SK-N-SH treated with all-trans-retinoic acid at 6 μM for 48 hours (cell line): Measurements from ENCODE around the gene TRIM39.

Source experiments
- ATAC-seq: fragments of 200-7000 bp; cut with Tn5 transposase; 3 replicates; pipeline ENCODE4 v1.9.1; 2020; ENCODE audit warnings: mild to moderate bottlenecking, moderate library complexity
- ARNTL ChIP-seq: fragments of 450-650 bp; formaldehyde crosslinking; IDR thresholded peaks from 2 replicates; pipeline ENCODE4 v1.5.0; 2020; ENCODE audit warnings: low read depth, mild to moderate bottlenecking, moderate library complexity, borderline replicate concordance
- BACH2 ChIP-seq: fragments of 250-450 bp; sonication (Bioruptor Pico); IDR thresholded peaks from 2 replicates; pipeline ENCODE4 v1.9.0; 2021; ENCODE audit warnings: mild to moderate bottlenecking, borderline replicate concordance
- CREB5 ChIP-seq: fragments of 250-450 bp; sonication (Bioruptor Pico); IDR thresholded peaks from 2 replicates; pipeline ENCODE4 v1.5.1; 2020; ENCODE audit warnings: low read depth, mild to moderate bottlenecking, moderate library complexity
- CSDC2 ChIP-seq: fragments of 250-450 bp; sonication (Bioruptor Pico); IDR thresholded peaks from 2 replicates; pipeline ENCODE4 v1.5.0; 2020; ENCODE audit warnings: mild to moderate bottlenecking, moderate library complexity
- ESRRG ChIP-seq: fragments of 250-450 bp; sonication (Bioruptor Pico); IDR thresholded peaks from 2 replicates; pipeline ENCODE4 v1.6.1; 2021; ENCODE audit warnings: mild to moderate bottlenecking
- GLIS3 ChIP-seq: fragments of 250-450 bp; sonication (Bioruptor Pico); IDR thresholded peaks from 2 replicates; pipeline ENCODE4 v1.5.0; 2020; ENCODE audit warnings: mild to moderate bottlenecking, moderate library complexity
- ISL1 ChIP-seq: fragments of 250-450 bp; sonication (Bioruptor Pico); IDR thresholded peaks from 2 replicates; pipeline ENCODE4 v2.1.2; 2022; ENCODE audit warnings: mild to moderate bottlenecking, moderate library complexity
- OSR1 ChIP-seq: fragments of 250-450 bp; sonication (Bioruptor Pico); IDR thresholded peaks from 2 replicates; pipeline ENCODE4 v1.8.0; 2022; ENCODE audit warnings: moderate library complexity, mild to moderate bottlenecking, inconsistent platforms
- PPARA ChIP-seq: fragments of 250-450 bp; sonication (Bioruptor Pico); IDR thresholded peaks from 2 replicates; pipeline ENCODE4 v1.5.0; 2020; ENCODE audit warnings: mild to moderate bottlenecking, borderline replicate concordance
- RARB ChIP-seq: fragments of 250-450 bp; sonication (Bioruptor Pico); IDR thresholded peaks from 2 replicates; pipeline ENCODE4 v1.8.0; 2021; ENCODE audit warnings: mild to moderate bottlenecking, moderate library complexity
- SNAI2 ChIP-seq: fragments of 250-450 bp; sonication (Bioruptor Pico); IDR thresholded peaks from 2 replicates; pipeline ENCODE4 v1.5.0; 2020; ENCODE audit warnings: mild to moderate bottlenecking, moderate library complexity
- TCF4 ChIP-seq: fragments of 250-450 bp; sonication (Bioruptor Pico); IDR thresholded peaks from 2 replicates; pipeline ENCODE4 v1.8.0; 2021; ENCODE audit warnings: mild to moderate bottlenecking, moderate library complexity, borderline replicate concordance
- ZC3H10 ChIP-seq: fragments of 250-450 bp; sonication (Bioruptor Pico); IDR thresholded peaks from 2 replicates; pipeline ENCODE4 v1.5.1; 2021; ENCODE audit warnings: mild to moderate bottlenecking, moderate library complexity
- ZFP3 ChIP-seq: fragments of 250-450 bp; sonication (Bioruptor Pico); IDR thresholded peaks from 2 replicates; pipeline ENCODE4 v1.5.0; 2020; ENCODE audit warnings: mild to moderate bottlenecking, moderate library complexity
- ZFP30 ChIP-seq: fragments of 450-650 bp; formaldehyde crosslinking; IDR thresholded peaks from 2 replicates; pipeline ENCODE4 v1.5.0; 2022; ENCODE audit warnings: mild to moderate bottlenecking, moderate library complexity
- ZNF70 ChIP-seq: fragments of 450-650 bp; formaldehyde crosslinking; IDR thresholded peaks from 2 replicates; pipeline ENCODE4 v1.5.0; 2020; ENCODE audit warnings: mild to moderate bottlenecking, moderate library complexity
- ZNF8 ChIP-seq: fragments of 450-650 bp; formaldehyde crosslinking; IDR thresholded peaks from 2 replicates; pipeline ENCODE4 v1.5.0; 2020; ENCODE audit warnings: mild to moderate bottlenecking, moderate library complexity
- TF ChIP-seq, protein P1 (sequence below): fragments of 250-450 bp; sonication (Bioruptor Pico); IDR thresholded peaks from 2 replicates; pipeline ENCODE4 v1.8.0; 2021; ENCODE audit warnings: low read depth, mild to moderate bottlenecking, moderate library complexity, borderline replicate concordance
- TF ChIP-seq, protein P2 (sequence below): fragments of 250-450 bp; sonication (Bioruptor Pico); IDR thresholded peaks from 2 replicates; pipeline ENCODE4 v1.5.1; 2021; ENCODE audit warnings: mild to moderate bottlenecking, moderate library complexity
- TF ChIP-seq, protein P3 (sequence below): fragments of 250-450 bp; sonication (Bioruptor Pico); IDR thresholded peaks from 2 replicates; pipeline ENCODE4 v1.5.0; 2020; ENCODE audit warnings: mild to moderate bottlenecking, moderate library complexity

Gene TRIM39

DNA sequence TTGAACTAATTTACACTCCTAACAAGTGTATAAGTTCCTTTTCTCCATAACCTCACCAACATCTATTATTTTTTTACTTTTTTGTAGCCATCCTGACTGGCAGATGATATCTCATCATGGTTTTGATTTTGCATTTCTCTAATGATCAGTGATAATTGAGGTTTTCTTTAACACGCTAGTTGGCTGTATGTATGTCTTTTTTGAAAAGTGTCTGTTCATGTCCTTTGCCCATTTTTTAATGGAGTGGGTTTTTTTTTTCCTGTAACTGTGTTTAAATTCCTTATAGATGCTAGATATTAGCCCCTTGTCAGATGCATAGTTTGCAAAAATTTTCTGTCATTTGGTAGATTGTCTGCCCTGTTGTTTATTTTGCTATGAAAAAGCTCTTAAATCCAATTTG, 39.6 kb upstream of the TRIM39 start:
- TF ChIP-seq ZFP30 (CRISPR knock-in tag) (no peak), RARB (CRISPR knock-in tag) (no peak), ESRRG (CRISPR knock-in tag) (no peak), ZNF8 (CRISPR knock-in tag) (no peak), TCF4 (CRISPR knock-in tag) (no peak), ISL1 (CRISPR knock-in tag) (no peak), CREB5 (CRISPR knock-in tag) (no peak), GLIS3 (CRISPR knock-in tag) (no peak), ZFP3 (CRISPR knock-in tag) (no peak), BACH2 (no peak), OSR1 (CRISPR knock-in tag) (no peak), ZC3H10 (CRISPR knock-in tag) (no peak), ZNF70 (CRISPR knock-in tag) (no peak)
- TF ChIP-seq, protein P1, sequence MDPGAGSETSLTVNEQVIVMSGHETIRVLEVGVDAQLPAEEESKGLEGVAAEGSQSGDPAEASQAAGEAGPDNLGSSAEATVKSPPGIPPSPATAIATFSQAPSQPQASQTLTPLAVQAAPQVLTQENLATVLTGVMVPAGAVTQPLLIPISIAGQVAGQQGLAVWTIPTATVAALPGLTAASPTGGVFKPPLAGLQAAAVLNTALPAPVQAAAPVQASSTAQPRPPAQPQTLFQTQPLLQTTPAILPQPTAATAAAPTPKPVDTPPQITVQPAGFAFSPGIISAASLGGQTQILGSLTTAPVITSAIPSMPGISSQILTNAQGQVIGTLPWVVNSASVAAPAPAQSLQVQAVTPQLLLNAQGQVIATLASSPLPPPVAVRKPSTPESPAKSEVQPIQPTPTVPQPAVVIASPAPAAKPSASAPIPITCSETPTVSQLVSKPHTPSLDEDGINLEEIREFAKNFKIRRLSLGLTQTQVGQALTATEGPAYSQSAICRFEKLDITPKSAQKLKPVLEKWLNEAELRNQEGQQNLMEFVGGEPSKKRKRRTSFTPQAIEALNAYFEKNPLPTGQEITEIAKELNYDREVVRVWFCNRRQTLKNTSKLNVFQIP (CRISPR knock-in tag), result no peak
- no peak for ATAC-seq

GRCh38 chr6:30295837-30296236, 30.9 kb upstream of the TRIM39 start:
- no peak for ATAC-seq
- TF ChIP-seq TCF4 (CRISPR knock-in tag), result no peak
- TF ChIP-seq ZNF8 (CRISPR knock-in tag), result no peak
- TF ChIP-seq ZFP30 (CRISPR knock-in tag), result no peak
- TF ChIP-seq, protein P2, sequence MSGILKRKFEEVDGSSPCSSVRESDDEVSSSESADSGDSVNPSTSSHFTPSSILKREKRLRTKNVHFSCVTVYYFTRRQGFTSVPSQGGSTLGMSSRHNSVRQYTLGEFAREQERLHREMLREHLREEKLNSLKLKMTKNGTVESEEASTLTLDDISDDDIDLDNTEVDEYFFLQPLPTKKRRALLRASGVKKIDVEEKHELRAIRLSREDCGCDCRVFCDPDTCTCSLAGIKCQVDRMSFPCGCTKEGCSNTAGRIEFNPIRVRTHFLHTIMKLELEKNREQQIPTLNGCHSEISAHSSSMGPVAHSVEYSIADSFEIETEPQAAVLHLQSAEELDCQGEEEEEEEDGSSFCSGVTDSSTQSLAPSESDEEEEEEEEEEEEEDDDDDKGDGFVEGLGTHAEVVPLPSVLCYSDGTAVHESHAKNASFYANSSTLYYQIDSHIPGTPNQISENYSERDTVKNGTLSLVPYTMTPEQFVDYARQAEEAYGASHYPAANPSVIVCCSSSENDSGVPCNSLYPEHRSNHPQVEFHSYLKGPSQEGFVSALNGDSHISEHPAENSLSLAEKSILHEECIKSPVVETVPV (CRISPR knock-in tag), result no peak
- TF ChIP-seq CREB5 (CRISPR knock-in tag), result no peak
- no peak for TF ChIP-seq BACH2
- no peak for TF ChIP-seq CSDC2 (CRISPR knock-in tag)
- TF ChIP-seq ARNTL (CRISPR knock-in tag), result no peak

DNA sequence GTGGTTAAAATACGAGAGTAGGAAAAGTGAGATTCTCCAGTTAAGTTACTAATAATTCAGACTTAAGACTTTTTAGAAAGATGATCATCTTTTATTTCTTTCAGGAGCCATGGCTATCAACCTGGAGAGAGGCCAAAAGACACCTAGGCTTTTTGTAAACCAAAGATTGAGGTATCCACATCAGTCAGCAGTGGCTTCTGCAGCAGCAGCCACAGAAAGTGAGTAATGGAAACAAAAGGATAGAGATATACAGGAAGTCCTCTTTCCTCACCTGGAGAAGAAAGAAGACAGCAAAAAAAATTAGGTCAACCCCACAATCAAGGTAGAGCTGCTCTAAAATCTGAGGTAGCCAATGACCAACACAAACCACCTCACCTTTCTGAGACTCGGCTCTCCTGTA, 22.7 kb upstream of the TRIM39 start:
- TF ChIP-seq BACH2 (no peak), GLIS3 (CRISPR knock-in tag) (no peak), TCF4 (CRISPR knock-in tag) (no peak), ZC3H10 (CRISPR knock-in tag) (no peak), ARNTL (CRISPR knock-in tag) (no peak), PPARA (no peak), ZNF70 (CRISPR knock-in tag) (no peak), SNAI2 (CRISPR knock-in tag) (no peak), ISL1 (CRISPR knock-in tag) (no peak), ZNF8 (CRISPR knock-in tag) (no peak)
- TF ChIP-seq, protein P2 (CRISPR knock-in tag), result no peak
- TF ChIP-seq, protein P3, sequence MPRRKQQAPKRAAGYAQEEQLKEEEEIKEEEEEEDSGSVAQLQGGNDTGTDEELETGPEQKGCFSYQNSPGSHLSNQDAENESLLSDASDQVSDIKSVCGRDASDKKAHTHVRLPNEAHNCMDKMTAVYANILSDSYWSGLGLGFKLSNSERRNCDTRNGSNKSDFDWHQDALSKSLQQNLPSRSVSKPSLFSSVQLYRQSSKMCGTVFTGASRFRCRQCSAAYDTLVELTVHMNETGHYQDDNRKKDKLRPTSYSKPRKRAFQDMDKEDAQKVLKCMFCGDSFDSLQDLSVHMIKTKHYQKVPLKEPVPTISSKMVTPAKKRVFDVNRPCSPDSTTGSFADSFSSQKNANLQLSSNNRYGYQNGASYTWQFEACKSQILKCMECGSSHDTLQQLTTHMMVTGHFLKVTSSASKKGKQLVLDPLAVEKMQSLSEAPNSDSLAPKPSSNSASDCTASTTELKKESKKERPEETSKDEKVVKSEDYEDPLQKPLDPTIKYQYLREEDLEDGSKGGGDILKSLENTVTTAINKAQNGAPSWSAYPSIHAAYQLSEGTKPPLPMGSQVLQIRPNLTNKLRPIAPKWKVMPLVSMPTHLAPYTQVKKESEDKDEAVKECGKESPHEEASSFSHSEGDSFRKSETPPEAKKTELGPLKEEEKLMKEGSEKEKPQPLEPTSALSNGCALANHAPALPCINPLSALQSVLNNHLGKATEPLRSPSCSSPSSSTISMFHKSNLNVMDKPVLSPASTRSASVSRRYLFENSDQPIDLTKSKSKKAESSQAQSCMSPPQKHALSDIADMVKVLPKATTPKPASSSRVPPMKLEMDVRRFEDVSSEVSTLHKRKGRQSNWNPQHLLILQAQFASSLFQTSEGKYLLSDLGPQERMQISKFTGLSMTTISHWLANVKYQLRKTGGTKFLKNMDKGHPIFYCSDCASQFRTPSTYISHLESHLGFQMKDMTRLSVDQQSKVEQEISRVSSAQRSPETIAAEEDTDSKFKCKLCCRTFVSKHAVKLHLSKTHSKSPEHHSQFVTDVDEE (CRISPR knock-in tag), result no peak
- no peak for ATAC-seq
